DOHH2 (cell line): ENCODE measurements around the gene RAB3C.

Experiments used
- H3F3A ChIP-seq: fragments of 200-600 bp; sonication (generic), shearing (Covaris generic); 2 replicates; pipeline ENCODE4 v1.6.0; 2016; ENCODE audit warnings: antibody characterized with exemption, mild to moderate bottlenecking; ENCODE audit not compliant: control insufficient read depth, insufficient read depth
- H3K27ac ChIP-seq: fragments of 200-600 bp; sonication (generic); 2 replicates; pipeline ENCODE4 v1.5.1; 2014; ENCODE audit warnings: low read depth, mild to moderate bottlenecking, low read length, moderate library complexity
- H3K27me3 ChIP-seq: fragments of 200-600 bp; sonication (generic); 2 replicates; pipeline ENCODE4 v1.6.1; 2014; ENCODE audit warnings: mild to moderate bottlenecking, low read length, mixed read lengths; ENCODE audit not compliant: control insufficient read depth
- H3K36me3 ChIP-seq: fragments of 200-600 bp; sonication (generic); 2 replicates; pipeline ENCODE4 v1.6.1; 2014; ENCODE audit warnings: mild to moderate bottlenecking, low read length, moderate library complexity, mixed read lengths; ENCODE audit not compliant: control insufficient read depth
- H3K4me1 ChIP-seq: fragments of 200-600 bp; sonication (generic); 2 replicates; pipeline ENCODE4 v1.6.1; 2014; ENCODE audit warnings: mild to moderate bottlenecking, low read length, mixed read lengths; ENCODE audit not compliant: control insufficient read depth
- H3K4me2 ChIP-seq: fragments of 200-600 bp; sonication (generic); 2 replicates; pipeline ENCODE4 v1.6.0; 2014; ENCODE audit warnings: mild to moderate bottlenecking, low read length, moderate library complexity
- H3K4me3 ChIP-seq: fragments of 200-600 bp; sonication (generic); 2 replicates; pipeline ENCODE4 v1.5.1; 2014; ENCODE audit warnings: mild to moderate bottlenecking, low read length, mixed read lengths
- H3K79me2 ChIP-seq: fragments of 200-600 bp; sonication (generic); 2 replicates; pipeline ENCODE4 v1.6.1; 2014; ENCODE audit warnings: mild to moderate bottlenecking, low read length, mixed read lengths; ENCODE audit not compliant: control insufficient read depth
- H3K9me2 ChIP-seq: fragments of 200-600 bp; sonication (generic); replicated peaks from 2 replicates; pipeline ENCODE4 v1.6.1; 2014; ENCODE audit warnings: mild to moderate bottlenecking, low read length, mixed read lengths; ENCODE audit not compliant: control insufficient read depth
- H3K9me3 ChIP-seq: fragments of 200-600 bp; sonication (generic); 2 replicates; pipeline ENCODE4 v1.6.1; 2014; ENCODE audit warnings: antibody characterized with exemption, low read length, mixed read lengths; ENCODE audit not compliant: control insufficient read depth, insufficient read depth
- H4K20me1 ChIP-seq: fragments of 200-600 bp; sonication (generic); 2 replicates; pipeline ENCODE4 v1.6.0; 2014; ENCODE audit warnings: low read depth, mild to moderate bottlenecking, antibody characterized with exemption, low read length, moderate library complexity; ENCODE audit not compliant: control insufficient read depth, insufficient read depth
- EZH2phosphoT487 ChIP-seq: fragments of 200-600 bp; sonication (generic); IDR thresholded peaks from 2 replicates; pipeline ENCODE4 v1.6.1; 2017; ENCODE audit warnings: borderline replicate concordance, mild to moderate bottlenecking, antibody characterized with exemption, low read length, moderate library complexity, mixed read lengths
- TF ChIP-seq, protein P1 (sequence below): fragments of 200-600 bp; sonication (generic); IDR thresholded peaks from one replicate; pipeline ENCODE4 v1.5.1; 2014; ENCODE audit warnings: antibody characterized with exemption, mild to moderate bottlenecking, low read depth, low read length; ENCODE audit not compliant: poor library complexity, severe bottlenecking

Gene RAB3C

DNA sequence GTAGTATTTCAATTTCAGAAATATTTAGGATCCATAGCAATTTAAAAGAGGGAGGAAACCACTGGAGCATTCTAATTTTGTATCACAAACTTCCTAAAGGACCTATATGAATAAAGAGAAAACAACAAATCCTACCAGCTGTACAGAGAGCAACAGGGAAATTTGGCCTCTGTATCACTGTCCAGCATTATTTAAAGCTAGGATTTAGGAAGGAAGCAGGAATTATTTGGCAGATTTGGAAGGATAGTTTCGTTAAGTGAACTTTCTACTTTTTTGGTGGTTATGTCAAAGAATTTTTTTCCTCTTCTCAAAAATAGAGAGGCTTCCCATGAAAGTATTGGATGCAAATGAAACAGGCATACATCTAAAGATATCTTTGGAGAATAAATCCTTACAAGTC is 269.7 kb downstream of the RAB3C start:
- Histone ChIP-seq H3K79me2 (no peaks in the 10 kb centered on the region), H3K27me3 (peaks cover 6% of the 10 kb centered on the region; the same call in 1 of the 2 replicates), H3K4me2 (no peak overlapping the region), H3K36me3 (no peaks in the 10 kb centered on the region), H3K4me3 (no peak overlapping the region), H4K20me1 (no peaks in the 10 kb centered on the region), H3K4me1 (no peaks in the 10 kb centered on the region), H3K9me2 (no peaks in the 10 kb centered on the region), H3K27ac (no peak overlapping the region), H3K9me3 (no peaks in the 10 kb centered on the region), H3F3A (no peaks in the 10 kb centered on the region)
- TF ChIP-seq, protein P1, sequence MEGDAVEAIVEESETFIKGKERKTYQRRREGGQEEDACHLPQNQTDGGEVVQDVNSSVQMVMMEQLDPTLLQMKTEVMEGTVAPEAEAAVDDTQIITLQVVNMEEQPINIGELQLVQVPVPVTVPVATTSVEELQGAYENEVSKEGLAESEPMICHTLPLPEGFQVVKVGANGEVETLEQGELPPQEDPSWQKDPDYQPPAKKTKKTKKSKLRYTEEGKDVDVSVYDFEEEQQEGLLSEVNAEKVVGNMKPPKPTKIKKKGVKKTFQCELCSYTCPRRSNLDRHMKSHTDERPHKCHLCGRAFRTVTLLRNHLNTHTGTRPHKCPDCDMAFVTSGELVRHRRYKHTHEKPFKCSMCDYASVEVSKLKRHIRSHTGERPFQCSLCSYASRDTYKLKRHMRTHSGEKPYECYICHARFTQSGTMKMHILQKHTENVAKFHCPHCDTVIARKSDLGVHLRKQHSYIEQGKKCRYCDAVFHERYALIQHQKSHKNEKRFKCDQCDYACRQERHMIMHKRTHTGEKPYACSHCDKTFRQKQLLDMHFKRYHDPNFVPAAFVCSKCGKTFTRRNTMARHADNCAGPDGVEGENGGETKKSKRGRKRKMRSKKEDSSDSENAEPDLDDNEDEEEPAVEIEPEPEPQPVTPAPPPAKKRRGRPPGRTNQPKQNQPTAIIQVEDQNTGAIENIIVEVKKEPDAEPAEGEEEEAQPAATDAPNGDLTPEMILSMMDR, result no peak
- TF ChIP-seq EZH2phosphoT487, result no peak

DNA sequence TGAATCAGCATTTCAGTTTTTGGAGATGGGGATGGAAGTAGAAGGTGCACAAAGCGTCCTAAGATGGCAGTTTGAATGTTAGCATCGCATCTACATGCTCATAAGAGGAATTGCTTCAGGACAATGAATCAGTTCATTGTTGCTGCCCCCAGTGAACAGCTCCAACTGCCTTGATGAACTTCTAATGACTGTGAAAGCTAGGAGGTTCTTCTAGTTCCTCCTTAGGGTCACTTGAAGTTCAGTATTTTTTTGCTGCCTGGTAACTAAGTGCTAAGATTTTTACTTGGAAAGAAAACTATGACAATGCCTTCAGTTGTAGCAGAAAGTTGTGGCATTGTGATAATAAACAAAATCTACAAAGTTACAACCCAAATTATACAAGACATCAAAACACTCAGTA is 271.6 kb downstream of the RAB3C start:
- Histone ChIP-seq H3K79me2 (no peaks in the 10 kb centered on the region), H3K27ac (no peak overlapping the region), H3K9me3 (no peaks in the 10 kb centered on the region), H3K27me3 (peaks cover 18% of the 10 kb centered on the region), H3F3A (no peaks in the 10 kb centered on the region), H4K20me1 (no peaks in the 10 kb centered on the region), H3K36me3 (no peaks in the 10 kb centered on the region), H3K4me2 (no peak overlapping the region), H3K4me3 (no peak overlapping the region), H3K4me1 (no peaks in the 10 kb centered on the region), H3K9me2 (no peaks in the 10 kb centered on the region)
- TF ChIP-seq, protein P1, result no peak
- TF ChIP-seq EZH2phosphoT487, result no peak

DNA sequence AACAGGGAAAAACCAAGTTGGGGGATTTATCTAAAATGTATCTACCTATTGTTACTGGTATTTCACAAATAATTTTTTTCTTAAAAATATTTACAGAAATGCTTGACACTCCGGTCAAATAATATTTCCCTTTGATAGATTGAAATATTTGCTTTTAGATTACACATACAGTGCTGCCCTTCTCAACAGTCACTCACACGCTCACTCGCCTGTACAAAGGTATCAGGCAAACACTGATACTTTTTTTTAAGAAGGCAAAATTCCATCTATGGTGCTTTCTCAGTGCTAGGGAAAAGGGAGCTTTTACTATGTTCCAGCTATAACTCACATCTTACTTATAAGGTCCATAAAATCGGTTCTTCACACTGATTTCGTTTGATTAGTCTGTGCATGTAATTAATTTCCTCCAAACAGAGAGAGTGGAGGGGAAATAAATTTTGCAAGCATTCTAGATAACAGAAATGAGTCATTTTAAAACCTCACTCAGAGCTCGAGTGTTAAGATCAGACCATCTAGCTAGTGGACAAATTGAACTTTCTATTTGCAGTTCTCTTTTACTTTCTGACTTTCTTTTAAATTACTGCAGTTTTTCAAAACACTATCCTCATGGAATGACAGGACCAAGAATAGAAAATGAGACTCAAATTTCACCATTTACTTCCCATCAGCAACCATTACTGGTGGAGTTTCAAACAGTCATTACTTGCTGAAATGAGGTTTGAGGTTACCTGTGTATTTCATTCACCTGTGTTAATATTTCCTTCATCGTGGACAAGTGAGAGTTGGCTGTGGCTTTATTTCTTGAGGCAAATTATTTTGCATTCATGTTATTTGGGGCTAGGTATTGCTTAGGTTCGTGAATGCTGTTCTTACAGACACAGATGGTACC is 273.2 kb downstream of the RAB3C start:
- H4K20me1 ChIP-seq, result no peaks in the 10 kb centered on the region
- H3F3A ChIP-seq, result no peaks in the 10 kb centered on the region
- H3K79me2 ChIP-seq, result no peaks in the 10 kb centered on the region
- H3K4me1 ChIP-seq, result no peaks in the 10 kb centered on the region
- peaks cover 21% of the 10 kb centered on the region for H3K27me3 ChIP-seq
- H3K4me2 ChIP-seq, result no peak overlapping the region
- H3K9me3 ChIP-seq, result no peaks in the 10 kb centered on the region
- H3K9me2 ChIP-seq, result no peaks in the 10 kb centered on the region
- no peaks in the 10 kb centered on the region for H3K36me3 ChIP-seq
- TF ChIP-seq EZH2phosphoT487, result no peak
- TF ChIP-seq, protein P1, result no peak
- H3K27ac ChIP-seq, result no peak overlapping the region
- H3K4me3 ChIP-seq, result no peak overlapping the region
